Neural progenitor cell (in vitro differentiated cells): ENCODE data around the gene WWC1. TPM values are rescaled to one million over a fixed set of nuclear protein-coding genes. Genes with fewer than 3 reads are reported as not detected.
A peak's percentile ranks its signal among the peaks of the same experiment; 100 is the strongest.

Experiments used
- DNase-seq: peaks from one replicate; pipeline ENCODE4 v3.0.0-alpha.2; 2016; ENCODE audit warnings: low spot score
- H2AFZ ChIP-seq: fragments of 200-600 bp; sonication (generic); replicated peaks from 2 replicates; pipeline ENCODE4 v1.6.1; 2016; ENCODE audit warnings: antibody characterized with exemption
- H3F3A ChIP-seq: fragments of 200-600 bp; sonication (generic); 2 replicates; pipeline ENCODE4 v1.6.1; 2016; ENCODE audit warnings: antibody characterized with exemption, low read depth
- H3K27ac ChIP-seq: fragments of 200-600 bp; sonication (generic); 2 replicates; pipeline ENCODE4 v1.5.1; 2016; ENCODE audit warnings: mild to moderate bottlenecking
- H3K27me3 ChIP-seq: fragments of 200-600 bp; sonication (generic); 2 replicates; pipeline ENCODE4 v1.6.1; 2016; ENCODE audit warnings: mild to moderate bottlenecking, moderate library complexity
- H3K36me3 ChIP-seq: fragments of 200-600 bp; sonication (generic); 2 replicates; pipeline ENCODE4 v1.5.1; 2016
- H3K4me1 ChIP-seq: fragments of 200-600 bp; sonication (generic); 2 replicates; pipeline ENCODE4 v1.6.1; 2016; ENCODE audit warnings: mixed run types
- H3K4me2 ChIP-seq: fragments of 200-600 bp; sonication (generic); 2 replicates; pipeline ENCODE4 v1.6.1; 2016
- H3K4me3 ChIP-seq: fragments of 200-600 bp; sonication (generic); 2 replicates; pipeline ENCODE4 v1.5.1; 2016
- H3K79me2 ChIP-seq: fragments of 200-600 bp; sonication (generic); 2 replicates; pipeline ENCODE4 v1.6.1; 2016; ENCODE audit warnings: low read depth
- H3K9ac ChIP-seq: fragments of 200-600 bp; sonication (generic); 2 replicates; pipeline ENCODE4 v1.6.1; 2016
- H3K9me3 ChIP-seq: fragments of 200-600 bp; sonication (generic); 2 replicates; pipeline ENCODE4 v1.5.1; 2016; ENCODE audit warnings: low read depth
- H4K20me1 ChIP-seq: fragments of 200-600 bp; sonication (generic); 2 replicates; pipeline ENCODE4 v1.6.1; 2016; ENCODE audit warnings: low read depth
- H3K27ac Mint-ChIP-seq: 3 replicates; pipeline ENCODE4 v1.8.0; 2021; ENCODE audit warnings: mixed read lengths
- H3K27me3 Mint-ChIP-seq: 2 replicates; pipeline ENCODE4 v1.8.0; 2022; ENCODE audit warnings: low read depth, mild to moderate bottlenecking, inconsistent platforms, moderate library complexity, mixed read lengths; ENCODE audit not compliant: insufficient read depth
- H3K36me3 Mint-ChIP-seq: 3 replicates; pipeline ENCODE4 v1.8.0; 2021; ENCODE audit warnings: mixed read lengths
- H3K4me1 Mint-ChIP-seq: 3 replicates; pipeline ENCODE4 v1.8.0; 2021; ENCODE audit warnings: mixed read lengths
- H3K4me3 Mint-ChIP-seq: 3 replicates; pipeline ENCODE4 v1.8.0; 2021; ENCODE audit warnings: mild to moderate bottlenecking, moderate library complexity, mixed read lengths
- H3K9me3 Mint-ChIP-seq: 3 replicates; pipeline ENCODE4 v1.8.0; 2020; ENCODE audit warnings: mixed read lengths
- EZH2 ChIP-seq: fragments of 200-600 bp; sonication (generic); IDR thresholded peaks from 2 replicates; pipeline ENCODE4 v1.6.1; 2017; ENCODE audit warnings: antibody characterized with exemption, mild to moderate bottlenecking, moderate library complexity
- EZH2phosphoT487 ChIP-seq: fragments of 200-600 bp; sonication (generic); IDR thresholded peaks from 2 replicates; pipeline ENCODE4 v1.6.1; 2017; ENCODE audit warnings: antibody characterized with exemption
- total RNA-seq: library from RNA; depleted of rRNA; stranded (reverse); fragments of >200 nt; gene quantifications from 2 replicates; pipeline ENCODE4 v1.2.3, GENCODE V29; 2015; ENCODE audit warnings: low replicate concordance
- TF ChIP-seq, protein P1 (sequence below): fragments of 200-600 bp; sonication (generic); IDR thresholded peaks from 2 replicates; pipeline ENCODE4 v1.5.1; 2017; ENCODE audit warnings: antibody characterized with exemption, mild to moderate bottlenecking

WWC1 gene
- total RNA-seq, 1 donor from 2014 or later: 6.7 TPM

DNA sequence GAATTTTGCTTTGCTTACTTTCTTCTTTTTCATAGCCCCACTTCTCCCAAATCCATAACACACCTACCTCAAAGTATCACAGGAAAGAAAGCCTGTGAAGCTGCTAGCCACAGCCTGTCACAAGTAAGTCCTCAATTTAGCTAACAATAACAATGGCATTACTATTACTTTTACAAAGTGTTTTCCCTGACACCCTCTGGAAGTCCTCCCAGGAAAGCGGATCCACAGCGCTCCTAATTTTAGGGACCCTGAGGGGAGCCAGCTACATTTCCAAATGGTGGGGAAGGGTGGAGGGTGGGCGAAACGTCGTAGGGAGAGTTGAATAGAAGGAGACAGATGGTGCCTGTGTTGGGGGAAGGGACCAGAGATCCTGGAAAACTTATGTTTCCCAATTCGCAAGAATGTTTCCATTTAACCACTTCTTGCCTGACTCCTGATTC lies 523 bp upstream of the WWC1 start:
- H3K9me3 ChIP-seq: no peaks in the 10 kb centered on the region
- H3K4me2 ChIP-seq: peak overlapping the region; percentile 94
- Mint-ChIP-seq H3K4me3 (peak overlapping the region; percentile 91), H3K4me1 (peaks cover 55% of the 10 kb centered on the region), H3K36me3 (no peaks in the 10 kb centered on the region), H3K9me3 (peaks cover 3% of the 10 kb centered on the region), H3K27ac (no peak overlapping the region), H3K27me3 (peaks cover 24% of the 10 kb centered on the region)
- no peak overlapping the region for H3K27ac ChIP-seq
- no peak for TF ChIP-seq EZH2
- TF ChIP-seq, protein P1, sequence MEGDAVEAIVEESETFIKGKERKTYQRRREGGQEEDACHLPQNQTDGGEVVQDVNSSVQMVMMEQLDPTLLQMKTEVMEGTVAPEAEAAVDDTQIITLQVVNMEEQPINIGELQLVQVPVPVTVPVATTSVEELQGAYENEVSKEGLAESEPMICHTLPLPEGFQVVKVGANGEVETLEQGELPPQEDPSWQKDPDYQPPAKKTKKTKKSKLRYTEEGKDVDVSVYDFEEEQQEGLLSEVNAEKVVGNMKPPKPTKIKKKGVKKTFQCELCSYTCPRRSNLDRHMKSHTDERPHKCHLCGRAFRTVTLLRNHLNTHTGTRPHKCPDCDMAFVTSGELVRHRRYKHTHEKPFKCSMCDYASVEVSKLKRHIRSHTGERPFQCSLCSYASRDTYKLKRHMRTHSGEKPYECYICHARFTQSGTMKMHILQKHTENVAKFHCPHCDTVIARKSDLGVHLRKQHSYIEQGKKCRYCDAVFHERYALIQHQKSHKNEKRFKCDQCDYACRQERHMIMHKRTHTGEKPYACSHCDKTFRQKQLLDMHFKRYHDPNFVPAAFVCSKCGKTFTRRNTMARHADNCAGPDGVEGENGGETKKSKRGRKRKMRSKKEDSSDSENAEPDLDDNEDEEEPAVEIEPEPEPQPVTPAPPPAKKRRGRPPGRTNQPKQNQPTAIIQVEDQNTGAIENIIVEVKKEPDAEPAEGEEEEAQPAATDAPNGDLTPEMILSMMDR: no peak
- TF ChIP-seq EZH2phosphoT487: no peak
- peaks cover 25% of the 10 kb centered on the region for H3K79me2 ChIP-seq
- H3K36me3 ChIP-seq: no peaks in the 10 kb centered on the region
- H4K20me1 ChIP-seq: peaks cover 15% of the 10 kb centered on the region
- no peak overlapping the region for H3K9ac ChIP-seq
- H2AFZ ChIP-seq: peak overlapping the region; percentile 95
- no peak for DNase-seq
- H3K4me1 ChIP-seq: peaks cover 23% of the 10 kb centered on the region
- peak overlapping the region; percentile 94 for H3K4me3 ChIP-seq
- peaks cover 27% of the 10 kb centered on the region for H3F3A ChIP-seq
- H3K27me3 ChIP-seq: peaks cover 20% of the 10 kb centered on the region

DNA sequence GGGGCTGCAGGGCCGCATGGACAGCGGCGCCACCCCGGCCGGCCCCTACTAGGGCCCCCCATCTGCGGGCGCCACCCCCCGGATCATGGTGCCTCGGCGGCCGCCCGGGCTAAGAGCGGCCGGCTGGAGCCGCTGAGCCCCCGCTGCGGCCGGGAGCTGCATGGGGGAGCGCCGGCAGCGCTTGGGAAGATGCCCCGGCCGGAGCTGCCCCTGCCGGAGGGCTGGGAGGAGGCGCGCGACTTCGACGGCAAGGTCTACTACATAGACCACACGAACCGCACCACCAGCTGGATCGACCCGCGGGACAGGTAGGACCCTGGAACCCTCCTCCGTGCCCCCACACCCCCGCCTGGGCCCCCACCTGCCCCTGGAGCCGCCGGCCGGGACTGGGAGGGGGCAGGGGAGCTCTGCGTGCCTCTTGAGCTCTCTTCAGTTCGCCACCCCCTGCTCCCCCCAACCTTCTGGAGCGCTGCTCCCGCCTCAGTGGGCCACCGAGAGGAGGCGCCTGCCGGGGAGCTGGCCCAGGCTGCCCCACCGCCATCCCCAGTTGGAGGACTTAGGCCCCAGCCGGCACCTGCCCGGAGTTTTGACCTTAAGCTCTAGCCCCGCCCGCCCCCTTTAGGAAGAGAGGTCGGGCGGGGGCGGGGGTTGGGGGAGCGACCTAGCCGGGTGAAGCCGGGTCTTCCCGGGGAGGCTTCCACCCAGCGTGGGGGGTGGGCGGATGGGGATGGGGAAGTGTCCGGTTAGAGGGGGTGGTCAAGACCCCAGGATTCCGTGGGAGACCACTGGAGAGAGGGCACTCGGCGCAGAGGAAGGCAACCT lies 730 bp downstream of the WWC1 start:
- H3K4me1 ChIP-seq: peaks cover 30% of the 10 kb centered on the region
- H3K4me3 Mint-ChIP-seq: peak overlapping the region; percentile 84
- no peak overlapping the region for H3K9ac ChIP-seq
- H3K9me3 ChIP-seq: no peaks in the 10 kb centered on the region
- H3K9me3 Mint-ChIP-seq: no peaks in the 10 kb centered on the region
- TF ChIP-seq EZH2: no peak
- TF ChIP-seq, protein P1: peak; percentile 32
- peak; percentile 68 for DNase-seq
- peak overlapping the region; percentile 94 for H3K4me3 ChIP-seq
- H4K20me1 ChIP-seq: peaks cover 20% of the 10 kb centered on the region
- H3K27ac ChIP-seq: no peak overlapping the region
- no peaks in the 10 kb centered on the region for H3K36me3 ChIP-seq
- H3K27me3 ChIP-seq: peaks cover 20% of the 10 kb centered on the region
- H3K36me3 Mint-ChIP-seq: no peaks in the 10 kb centered on the region
- H3K79me2 ChIP-seq: peaks cover 34% of the 10 kb centered on the region
- H3K27ac Mint-ChIP-seq: no peak overlapping the region
- peak overlapping the region; percentile 88 for H3K4me2 ChIP-seq
- peaks cover 56% of the 10 kb centered on the region for H3K4me1 Mint-ChIP-seq
- peaks cover 23% of the 10 kb centered on the region for H3K27me3 Mint-ChIP-seq
- H2AFZ ChIP-seq: no peak overlapping the region
- peaks cover 35% of the 10 kb centered on the region for H3F3A ChIP-seq

DNA sequence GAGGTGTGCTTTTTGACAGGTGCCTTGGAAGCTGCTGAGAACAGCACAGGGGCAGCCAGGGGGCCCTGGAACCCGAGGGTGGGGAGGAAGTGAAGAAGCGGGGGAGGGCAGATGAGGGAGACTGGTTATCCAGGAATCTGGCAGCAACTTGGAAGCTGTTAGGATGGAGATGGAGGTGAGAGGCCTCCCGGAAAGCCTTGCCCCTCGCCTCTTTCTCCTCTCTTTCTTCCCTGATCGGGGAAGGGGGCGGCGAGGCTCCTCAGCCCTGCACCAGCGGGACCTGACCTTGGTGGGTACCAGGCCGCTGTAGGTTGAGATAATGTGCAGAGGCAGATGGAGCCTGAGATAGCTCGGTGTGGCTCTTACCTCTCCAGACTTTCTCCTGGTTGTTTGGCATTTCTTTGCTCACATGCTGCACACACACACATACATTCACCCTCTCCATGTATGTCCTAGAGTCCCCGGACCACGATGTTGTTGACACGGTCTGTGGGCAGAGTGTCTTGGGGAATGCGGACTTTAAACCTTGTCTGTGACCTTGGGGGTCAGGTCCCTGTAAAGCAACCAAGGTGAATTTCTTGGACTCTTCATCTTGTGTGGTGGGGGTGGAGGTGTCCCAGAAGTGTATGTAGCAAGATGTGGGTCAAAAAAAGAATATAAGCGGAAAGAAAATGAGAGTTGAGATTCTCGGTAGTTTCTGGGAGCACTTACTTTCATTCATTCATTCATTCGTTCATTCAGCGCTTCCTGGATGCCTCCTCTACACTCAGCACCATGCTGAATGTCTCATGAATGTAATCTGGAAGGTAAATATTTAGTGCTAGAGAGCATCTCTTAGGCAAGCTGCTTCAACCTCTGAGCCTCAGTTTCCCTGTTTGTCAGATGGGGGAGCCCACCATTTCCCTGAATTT lies 1.6 kb downstream of the WWC1 start:
- Mint-ChIP-seq H3K27ac (no peak overlapping the region), H3K27me3 (peaks cover 19% of the 10 kb centered on the region), H3K36me3 (no peaks in the 10 kb centered on the region), H3K4me3 (peak overlapping the region; percentile 84), H3K4me1 (peaks cover 54% of the 10 kb centered on the region), H3K9me3 (no peaks in the 10 kb centered on the region)
- no peak for DNase-seq
- Histone ChIP-seq H4K20me1 (peaks cover 20% of the 10 kb centered on the region), H3K9me3 (no peaks in the 10 kb centered on the region), H3F3A (peaks cover 35% of the 10 kb centered on the region), H3K4me1 (peaks cover 30% of the 10 kb centered on the region), H3K79me2 (peaks cover 40% of the 10 kb centered on the region), H3K27me3 (peaks cover 20% of the 10 kb centered on the region), H3K27ac (no peak overlapping the region), H2AFZ (no peak overlapping the region), H3K9ac (no peak overlapping the region), H3K4me2 (peak overlapping the region; percentile 88), H3K4me3 (peak overlapping the region; percentile 94), H3K36me3 (no peaks in the 10 kb centered on the region)
- TF ChIP-seq EZH2: no peak
- no peak for TF ChIP-seq EZH2phosphoT487
- TF ChIP-seq, protein P1: no peak
